H1 (cell line): Measurements from ENCODE around the gene LSM5. TPM values are rescaled to one million over a fixed set of nuclear protein-coding genes. Genes with fewer than 3 reads are reported as not detected.

ENCODE experiments used
- CTCF ChIA-PET: fragments of 300-600 bp; sonication (Branson Sonifier 250); formaldehyde crosslinking; loops from one replicate; lab custom pipeline; 2021; ENCODE audit not compliant: partially characterized antibody; lab: Charles Lee
- POLR2A ChIA-PET: fragments of 300-600 bp; sonication (Branson Sonifier 250); formaldehyde crosslinking; loops from one replicate; lab custom pipeline; 2021; ENCODE audit warnings: inconsistent platforms; ENCODE audit not compliant: partially characterized antibody; lab: Charles Lee
- DNase-seq, 2 experiments: peaks; one replicate each; pipeline versions ENCODE4 v3.0.0 to v3.0.0-alpha.2; 2010 to 2022; ENCODE audit warnings: low spot score in 2 of 2, low read depth in 1 of 2, mixed read lengths in 1 of 2
- FAIRE-seq: peaks from 2 replicates; lab custom pipeline; 2011; peaks lifted over from hg19 to GRCh38; lab: Jason Lieb, UNC
- H2AFZ ChIP-seq: 2 replicates; pipeline ENCODE4 v1.8.1; 2012; ENCODE audit warnings: low read length, inconsistent platforms
- H2AK5ac ChIP-seq: 2 replicates; pipeline ENCODE4 v1.6.1; 2013; ENCODE audit warnings: low read depth, low read length
- H2BK120ac ChIP-seq: replicated peaks from 2 replicates; pipeline ENCODE3; 2013; ENCODE audit warnings: low read depth, low read length, inconsistent platforms
- H2BK12ac ChIP-seq: 2 replicates; pipeline ENCODE4 v1.6.1; 2013; ENCODE audit warnings: low read depth, low read length
- H2BK15ac ChIP-seq: 2 replicates; pipeline ENCODE4 v1.6.1; 2013; ENCODE audit warnings: low read length
- H2BK20ac ChIP-seq: 2 replicates; pipeline ENCODE4 v1.6.1; 2013; ENCODE audit warnings: low read length
- H2BK5ac ChIP-seq: 2 replicates; pipeline ENCODE4 v1.6.1; 2013; ENCODE audit warnings: low read depth, low read length
- H3K14ac ChIP-seq: 2 replicates; pipeline ENCODE4 v1.6.1; 2013; ENCODE audit warnings: inconsistent platforms; ENCODE audit not compliant: insufficient read length
- H3K18ac ChIP-seq: 2 replicates; pipeline ENCODE4 v1.6.1; 2013; ENCODE audit warnings: low read length; ENCODE audit errors: extremely low read depth
- H3K23ac ChIP-seq: 2 replicates; pipeline ENCODE4 v1.6.1; 2013; ENCODE audit warnings: inconsistent platforms; ENCODE audit not compliant: insufficient read length
- H3K23me2 ChIP-seq: 2 replicates; pipeline ENCODE4 v1.6.1; 2013; ENCODE audit warnings: low read depth, low read length
- H3K27ac ChIP-seq: 2 replicates; pipeline ENCODE4 v1.6.1; 2011; ENCODE audit warnings: low read depth, low read length, inconsistent platforms
- H3K27me3 ChIP-seq, 4 experiments: replicated peaks in 1 of 4; 1 replicate in 1 of 4; 2 replicates in 3 of 4; pipeline versions ENCODE4 v1.6.1 to v1.8.1; 2011 to 2013; ENCODE audit warnings: low read length in 3 of 4, mild to moderate bottlenecking in 3 of 4, inconsistent platforms in 2 of 4, mixed read lengths in 2 of 4, moderate library complexity in 1 of 4; ENCODE audit not compliant: control insufficient read depth in 3 of 4, insufficient read depth in 3 of 4; ENCODE audit errors: extremely low read depth in 1 of 4
- H3K36me3 ChIP-seq, 4 experiments: 2 replicates each; pipeline versions ENCODE4 v1.6.1 to v1.8.1; 2011 to 2013; ENCODE audit warnings: mild to moderate bottlenecking in 4 of 4, low read length in 3 of 4, moderate library complexity in 2 of 4, control low read depth in 1 of 4, inconsistent platforms in 1 of 4; ENCODE audit not compliant: insufficient read depth in 4 of 4, control insufficient read depth in 2 of 4
- H3K4ac ChIP-seq: replicated peaks from 2 replicates; pipeline ENCODE3; 2013; ENCODE audit warnings: low read length, low read depth, mixed read lengths, inconsistent platforms; ENCODE audit not compliant: insufficient read length
- H3K4me1 ChIP-seq, 4 experiments: replicated peaks in 1 of 4; 1 replicate in 1 of 4; 2 replicates in 3 of 4; pipeline versions ENCODE4 v1.6.1 to v1.8.1; 2011 to 2013; ENCODE audit warnings: low read length in 3 of 4, inconsistent platforms in 2 of 4, mixed read lengths in 1 of 4; ENCODE audit not compliant: insufficient read depth in 4 of 4, control insufficient read depth in 3 of 4
- H3K4me2 ChIP-seq, 2 experiments: 2 replicates each; pipeline versions ENCODE4 v1.6.1 to v1.8.1; 2011 to 2013; ENCODE audit warnings: low read depth in 2 of 2, low read length in 2 of 2, control low read depth in 1 of 2, inconsistent platforms in 1 of 2, mild to moderate bottlenecking in 1 of 2; ENCODE audit not compliant: insufficient read depth in 1 of 2
- H3K4me3 ChIP-seq, 4 experiments: fragments of 200-600, 300-600 bp in 1 of 4; sonication (generic), shearing (Covaris generic), sonication (Bioruptor Twin) in 1 of 4; 2 replicates each; pipeline versions ENCODE4 v1.5.1 to v1.8.1; 2011 to 2016; ENCODE audit warnings: low read length in 4 of 4, low read depth in 3 of 4, control low read depth in 2 of 4, inconsistent platforms in 2 of 4, mild to moderate bottlenecking in 2 of 4, mixed read lengths in 1 of 4, moderate library complexity in 1 of 4; ENCODE audit not compliant: insufficient read depth in 2 of 4; ENCODE audit errors: extremely low read depth in 1 of 4
- H3K56ac ChIP-seq: replicated peaks from 2 replicates; pipeline ENCODE3; 2013; ENCODE audit warnings: low read depth, mild to moderate bottlenecking, mixed read lengths, low read length, inconsistent platforms; ENCODE audit not compliant: insufficient read length
- H3K79me1 ChIP-seq: 2 replicates; pipeline ENCODE4 v1.6.1; 2013; ENCODE audit warnings: low read depth, low read length, control low read depth
- H3K79me2 ChIP-seq, 2 experiments: 2 replicates each; pipeline versions ENCODE4 v1.6.1 to v1.8.1; 2012 to 2013; ENCODE audit warnings: low read length in 2 of 2, mild to moderate bottlenecking in 2 of 2, inconsistent platforms in 1 of 2; ENCODE audit not compliant: insufficient read depth in 2 of 2, control insufficient read depth in 1 of 2
- H3K9ac ChIP-seq, 4 experiments: replicated peaks in 1 of 4; 1 replicate in 1 of 4; 2 replicates in 3 of 4; pipeline versions ENCODE4 v1.6.1 to v1.8.1; 2011 to 2013; ENCODE audit warnings: low read depth in 3 of 4, low read length in 3 of 4, control low read depth in 2 of 4, mild to moderate bottlenecking in 2 of 4, moderate library complexity in 2 of 4, inconsistent platforms in 1 of 4; ENCODE audit errors: extremely low read depth in 1 of 4
- H3K9me3 ChIP-seq, 2 experiments: 2 replicates each; pipeline versions ENCODE4 v1.6.1 to v1.8.1; 2012 to 2013; ENCODE audit warnings: mild to moderate bottlenecking in 2 of 2, moderate library complexity in 2 of 2, control low read depth in 1 of 2, inconsistent platforms in 1 of 2, low read depth in 1 of 2, low read length in 1 of 2, mixed read lengths in 1 of 2; ENCODE audit not compliant: insufficient read depth in 2 of 2
- H4K20me1 ChIP-seq, 2 experiments: replicated peaks in 1 of 2; 2 replicates each; pipeline versions ENCODE3 to v1.8.1; 2011 to 2013; ENCODE audit warnings: inconsistent platforms in 2 of 2, low read length in 2 of 2, mild to moderate bottlenecking in 1 of 2; ENCODE audit not compliant: insufficient read depth in 2 of 2, control insufficient read depth in 1 of 2
- H4K5ac ChIP-seq: 2 replicates; pipeline ENCODE4 v1.6.1; 2013; ENCODE audit warnings: low read length, low read depth, mixed read lengths, inconsistent platforms; ENCODE audit not compliant: insufficient read length
- H4K8ac ChIP-seq: 2 replicates; pipeline ENCODE4 v1.8.0; 2013; ENCODE audit warnings: mild to moderate bottlenecking, moderate library complexity, low read length, inconsistent platforms; ENCODE audit not compliant: insufficient read depth; ENCODE audit errors: extremely low read depth
- H4K91ac ChIP-seq: replicated peaks from 2 replicates; pipeline ENCODE3; 2013; ENCODE audit warnings: low read length, mixed read lengths, inconsistent platforms; ENCODE audit not compliant: insufficient read length
- CEBPB ChIP-seq: IDR thresholded peaks from 2 replicates; pipeline ENCODE4 v1.6.1; 2012; ENCODE audit warnings: low read depth, low read length
- E2F6 ChIP-seq: IDR thresholded peaks from 2 replicates; pipeline ENCODE4 v1.6.1; 2012; ENCODE audit warnings: inconsistent platforms
- FOSL1 ChIP-seq: IDR thresholded peaks from 2 replicates; pipeline ENCODE4 v1.6.1; 2011; ENCODE audit warnings: mild to moderate bottlenecking, low read depth, low read length, moderate library complexity; ENCODE audit not compliant: insufficient read depth
- HDAC6 ChIP-seq: IDR thresholded peaks from one replicate; pipeline ENCODE4 v1.7.1; 2012; ENCODE audit warnings: low read depth, mild to moderate bottlenecking, inconsistent platforms, low read length, moderate library complexity
- KDM4A ChIP-seq: IDR thresholded peaks from one replicate; pipeline ENCODE4 v1.7.1; 2012; ENCODE audit warnings: low read depth, mild to moderate bottlenecking, moderate library complexity, low read length, inconsistent platforms; ENCODE audit not compliant: severe bottlenecking
- MAX ChIP-seq: IDR thresholded peaks from 2 replicates; pipeline ENCODE4 v1.6.1; 2012; ENCODE audit warnings: inconsistent platforms
- NRF1 ChIP-seq: IDR thresholded peaks from 2 replicates; pipeline ENCODE4 v1.6.1; 2011; ENCODE audit warnings: mild to moderate bottlenecking, low read depth, low read length, improper control_type of control experiment
- POLR2AphosphoS5 ChIP-seq: IDR thresholded peaks from 2 replicates; pipeline ENCODE4 v1.6.1; 2011; ENCODE audit warnings: low read depth, low read length
- SIRT6 ChIP-seq: IDR thresholded peaks from one replicate; pipeline ENCODE4 v1.7.1; 2012; ENCODE audit warnings: low read length, inconsistent platforms
- SP2 ChIP-seq: IDR thresholded peaks from 2 replicates; pipeline ENCODE4 v1.6.1; 2012; ENCODE audit warnings: mild to moderate bottlenecking, low read length, inconsistent platforms
- SP4 ChIP-seq: IDR thresholded peaks from 2 replicates; pipeline ENCODE4 v1.6.1; 2012; ENCODE audit warnings: low read length, inconsistent platforms
- TAF1 ChIP-seq: IDR thresholded peaks from 2 replicates; pipeline ENCODE4 v1.6.1; 2011; ENCODE audit warnings: mild to moderate bottlenecking, low read depth, low read length
- TBP ChIP-seq: IDR thresholded peaks from 2 replicates; pipeline ENCODE4 v1.6.1; 2011; ENCODE audit warnings: low read depth, low read length, improper control_type of control experiment
- TEAD4 ChIP-seq: IDR thresholded peaks from 2 replicates; pipeline ENCODE4 v1.6.1; 2012; ENCODE audit warnings: low read depth, low read length, inconsistent platforms, mixed read lengths
- WGBS, 2 experiments: shearing (Covaris generic) in 1 of 2; methylation state at CpG; one replicate each; pipeline versions ENCODE4 v1.1.6 to v1.1.7; 2013 to 2015; ENCODE audit warnings: low lambda C conversion rate in 2 of 2, mixed read lengths in 2 of 2, inconsistent platforms in 1 of 2, low coverage in 1 of 2, missing lambda C conversion rate in 1 of 2; ENCODE audit not compliant: insufficient replicate concordance in 2 of 2, insufficient coverage in 1 of 2, insufficient read length in 1 of 2; ENCODE audit errors: extremely low coverage in 1 of 2, missing lambda C conversion rate in 1 of 2; 5-methylcytosine and 5-hydroxymethylcytosine counted together
- polyA plus RNA-seq, 7 experiments: library from polyadenylated mRNA; depleted of rRNA in 3 of 7; stranded (reverse) in 5 of 7; unstranded in 2 of 7; fragments of >200 nt in 5 of 7; fragments of 200-250 nt in 2 of 7; gene quantifications; 1 replicate in 5 of 7; 2 replicates in 1 of 7; 4 replicates in 1 of 7; pipeline versions ENCODE4 v1.2.1 to v1.2.3, GENCODE V29; 2011 to 2013; ENCODE audit warnings: missing spikeins in 2 of 7, mixed read lengths in 2 of 7
- total RNA-seq: library from RNA; stranded (reverse); fragmentation: NEBNext Ultra II Directional; extraction: Animal tissue kit (Norgen Biotek cat#: 25700); gene quantifications from 2 replicates; pipeline ENCODE4 v1.2.1, GENCODE V29; 2021

Gene LSM5
- total and polyA plus RNA-seq, 2 of the 8 experiments (the other 6 are each of a cell fraction or from before 2014, with no cell fraction given) = 58.9 to 103 TPM

- Histone ChIP-seq H2BK120ac (no peak overlapping the region), H3K18ac (no peak overlapping the region), H2BK20ac (no peak overlapping the region), H3K79me2 (no peaks in the 10 kb centered on the region), H3K4me1 (no peaks in the 10 kb centered on the region), H2AFZ (no peak overlapping the region), H3K9ac (no peak overlapping the region), H2BK5ac (no peak overlapping the region), H4K5ac (no peak overlapping the region), H3K27ac (no peak overlapping the region), H3K36me3 (no peaks in the 10 kb centered on the region), H4K20me1 (no peaks in the 10 kb centered on the region), H3K56ac (no peak overlapping the region), H2AK5ac (no peak overlapping the region), H4K8ac (no peak overlapping the region), H3K9me3 (no peaks in the 10 kb centered on the region), H3K23ac (no peak overlapping the region), H3K79me1 (no peaks in the 10 kb centered on the region), H2BK15ac (no peak overlapping the region), H2BK12ac (no peak overlapping the region), H4K91ac (no peak overlapping the region), H3K4me3 (no peak overlapping the region), H3K14ac (no peak overlapping the region), H3K23me2 (no peaks in the 10 kb centered on the region), H3K27me3 (no peaks in the 10 kb centered on the region), H3K4ac (no peak overlapping the region), H3K4me2 (no peak overlapping the region)
- WGBS, 2 experiments = 92% methylated on average over 1 of the region's 1 CpG; no CpG with 5 or more reads in 1 of the 2 experiments
- CTCF ChIA-PET = no interaction called here
- DNase-seq = peak in 1 of 2 experiments; percentile 24
- TF ChIP-seq SP2 = no peak
- no peak for TF ChIP-seq HDAC6
- TF ChIP-seq SIRT6 = no peak
- TF ChIP-seq MAX = no peak
- TF ChIP-seq E2F6 = no peak
- TF ChIP-seq FOSL1 = no peak
- no peak for TF ChIP-seq KDM4A
- TF ChIP-seq TAF1 = no peak
- no peak for TF ChIP-seq NRF1
- TF ChIP-seq TEAD4 = no peak
- no peak for TF ChIP-seq SP4
- TF ChIP-seq CEBPB = no peak
- no peak for TF ChIP-seq TBP
- no peak for TF ChIP-seq POLR2AphosphoS5
- no peak for FAIRE-seq
- POLR2A ChIA-PET = no interaction called here
Observed at GRCh38 chr7:32462977-32463376, 27.2 kb downstream of the LSM5 start.
